GM19463 (cell line): ENCODE measurements around the gene PARP9.

ENCODE experiments used
- ATAC-seq: cut with Tn5 transposase; IDR thresholded peaks from one replicate; pipeline ENCODE4 v1.9.1; 2021; ENCODE audit warnings: mild to moderate bottlenecking, moderate library complexity; ENCODE audit not compliant: unreplicated experiment

PARP9 gene

GRCh38 chr3:122493296-122493695 lies 70.8 kb downstream of the PARP9 start:
- ATAC-seq: no peak

DNA sequence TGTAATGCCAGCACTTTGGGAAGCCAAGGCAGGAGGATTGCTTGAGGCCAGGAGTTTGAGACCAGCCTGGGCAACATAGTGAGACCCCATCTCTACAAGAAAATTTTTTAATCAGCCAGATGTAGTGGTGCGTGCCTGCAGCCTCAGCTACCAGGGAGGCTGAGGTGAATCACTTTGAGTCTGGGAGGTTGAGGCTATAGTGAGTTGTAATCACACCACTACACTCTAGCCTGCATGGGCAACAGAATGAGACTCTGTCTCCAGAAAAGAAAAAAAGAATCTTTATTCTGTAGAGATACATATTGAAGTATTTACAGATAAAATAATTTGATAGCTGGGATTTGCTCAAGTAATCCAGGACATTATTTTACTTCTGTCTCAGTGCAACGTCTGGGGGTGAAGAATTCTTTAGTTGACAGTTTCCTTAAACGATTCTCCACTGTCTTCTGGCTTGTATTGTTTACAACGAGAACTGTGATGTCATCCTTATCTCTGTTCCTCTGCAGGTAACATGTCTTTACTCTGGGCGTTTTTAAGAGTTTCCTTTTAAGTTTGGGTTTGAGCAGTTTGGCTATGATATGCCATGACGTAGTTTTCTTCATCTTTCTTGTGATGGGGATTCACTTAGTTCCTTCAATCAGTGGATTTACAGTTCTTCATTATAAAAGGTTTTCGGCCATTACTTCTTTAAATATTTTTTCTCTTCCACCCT lies 75.7 kb downstream of the PARP9 start:
- no peak for ATAC-seq

- no peak for ATAC-seq
These were observed 79.1 kb downstream of the PARP9 start for GRCh38 chr3:122484985-122485384.

DNA sequence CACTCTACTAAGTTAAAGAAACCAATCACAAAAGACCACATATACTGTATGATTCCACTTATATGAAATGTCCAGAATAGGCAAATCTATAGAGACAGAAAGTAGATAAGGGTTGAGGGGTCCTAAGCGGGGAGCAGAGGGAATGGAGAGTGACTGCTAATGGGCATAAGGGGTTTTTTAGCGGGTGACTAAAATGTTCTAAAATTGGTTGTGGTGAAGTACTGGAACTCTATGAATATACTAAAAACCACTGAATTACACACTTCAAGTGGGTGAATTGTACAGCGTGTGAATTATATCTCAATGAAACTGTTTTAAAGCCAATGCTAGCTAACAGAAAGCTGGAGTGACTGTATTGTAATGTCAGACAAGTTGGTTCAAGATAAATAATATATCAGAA lies 82.7 kb downstream of the PARP9 start:
- ATAC-seq: no peak
